ENCODE data around the gene ACTBL2. TPM values are rescaled to one million over a fixed set of nuclear protein-coding genes. Genes with fewer than 3 reads are reported as not detected.

ACTBL2 gene
- total and polyA plus RNA-seq, 2 donors (not counting 1 experiment from before 2014, with no cell fraction given): 0.03 TPM; not detected in 1

- Histone ChIP-seq H3K27me3 (ENCODE audit: control insufficient read depth, insufficient read depth, low read length) (no peaks in the 10 kb centered on the region), H3K36me3 (ENCODE audit: control insufficient read depth, insufficient read depth, low read length) (no peaks in the 10 kb centered on the region), H3K9me3 (ENCODE audit: control insufficient read depth, insufficient read depth, low read depth, low read length) (no peaks in the 10 kb centered on the region), H3K27ac (ENCODE audit: insufficient read depth, low read length) (no peak overlapping the region), H3K4me2 (ENCODE audit: extremely low read depth, insufficient read depth, low read length) (no peak overlapping the region), H3K4me1 (ENCODE audit: control insufficient read depth, extremely low read depth, insufficient read depth, low read length) (peaks cover 22% of the 10 kb centered on the region), H2AFZ (ENCODE audit: low read length) (no peak overlapping the region), H3K9ac (ENCODE audit: insufficient read depth, low read length) (no peak overlapping the region), H4K20me1 (ENCODE audit: control insufficient read depth, extremely low read depth, insufficient read depth, low read length) (no peaks in the 10 kb centered on the region), H3K79me2 (ENCODE audit: control insufficient read depth, insufficient read depth, low read length) (no peaks in the 10 kb centered on the region), H3K4me3 (replicated peaks in 1 of 4; ENCODE audit: control extremely low read depth in 1 of 4, insufficient read depth in 1 of 4, low read depth in 3 of 4, low read length in 4 of 4) (no peak overlapping the region)
- TF ChIP-seq CTCF (conservative IDR thresholded peaks at IDR 0.05 in 1 of 2, IDR thresholded peaks at IDR 0.05 in 1 of 2; ENCODE audit: low read depth in 1 of 2, low read length in 2 of 2): no peak
- no peak for TF ChIP-seq EZH2 (IDR thresholded peaks at IDR 0.05; ENCODE audit: low read length, missing control alignments)
- no peak for DNase-seq (ENCODE audit: low read depth in 2 of 2)
These were observed 43.0 kb downstream of the ACTBL2 start for GRCh38 chr5:57439601-57440000.

GRCh38 chr5:57437976-57438805, 44.4 kb downstream of the ACTBL2 start:
- H2AFZ ChIP-seq (ENCODE audit: low read length): no peak overlapping the region
- H3K4me2 ChIP-seq (ENCODE audit: extremely low read depth, insufficient read depth, low read length): no peak overlapping the region
- peaks cover 22% of the 10 kb centered on the region for H3K4me1 ChIP-seq (ENCODE audit: control insufficient read depth, extremely low read depth, insufficient read depth, low read length)
- no peaks in the 10 kb centered on the region for H3K36me3 ChIP-seq (ENCODE audit: control insufficient read depth, insufficient read depth, low read length)
- TF ChIP-seq EZH2 (IDR thresholded peaks at IDR 0.05; ENCODE audit: low read length, missing control alignments) (no peak), CTCF (conservative IDR thresholded peaks at IDR 0.05 in 1 of 2, IDR thresholded peaks at IDR 0.05 in 1 of 2; ENCODE audit: low read depth in 1 of 2, low read length in 2 of 2) (no peak)
- H3K9ac ChIP-seq (ENCODE audit: insufficient read depth, low read length): no peak overlapping the region
- H3K27ac ChIP-seq (ENCODE audit: insufficient read depth, low read length): peak overlapping the region; percentile 9
- no peak overlapping the region for H3K4me3 ChIP-seq (replicated peaks in 1 of 4; ENCODE audit: control extremely low read depth in 1 of 4, insufficient read depth in 1 of 4, low read depth in 3 of 4, low read length in 4 of 4)
- no peaks in the 10 kb centered on the region for H3K79me2 ChIP-seq (ENCODE audit: control insufficient read depth, insufficient read depth, low read length)
- no peaks in the 10 kb centered on the region for H4K20me1 ChIP-seq (ENCODE audit: control insufficient read depth, extremely low read depth, insufficient read depth, low read length)
- no peaks in the 10 kb centered on the region for H3K27me3 ChIP-seq (ENCODE audit: control insufficient read depth, insufficient read depth, low read length)
- DNase-seq (ENCODE audit: low read depth in 2 of 2): peak in 1 of 2 donors; percentile 76
- no peaks in the 10 kb centered on the region for H3K9me3 ChIP-seq (ENCODE audit: control insufficient read depth, insufficient read depth, low read depth, low read length)

GRCh38 chr5:57436586-57436985, 46.0 kb downstream of the ACTBL2 start:
- H3K4me1 ChIP-seq (ENCODE audit: control insufficient read depth, extremely low read depth, insufficient read depth, low read length): peaks cover 13% of the 10 kb centered on the region
- H3K9ac ChIP-seq (ENCODE audit: insufficient read depth, low read length): no peak overlapping the region
- H3K27me3 ChIP-seq (ENCODE audit: control insufficient read depth, insufficient read depth, low read length): no peaks in the 10 kb centered on the region
- no peak overlapping the region for H3K4me3 ChIP-seq (replicated peaks in 1 of 4; ENCODE audit: control extremely low read depth in 1 of 4, insufficient read depth in 1 of 4, low read depth in 3 of 4, low read length in 4 of 4)
- H3K9me3 ChIP-seq (ENCODE audit: control insufficient read depth, insufficient read depth, low read depth, low read length): no peaks in the 10 kb centered on the region
- no peaks in the 10 kb centered on the region for H4K20me1 ChIP-seq (ENCODE audit: control insufficient read depth, extremely low read depth, insufficient read depth, low read length)
- H3K27ac ChIP-seq (ENCODE audit: insufficient read depth, low read length): no peak overlapping the region
- TF ChIP-seq CTCF (conservative IDR thresholded peaks at IDR 0.05 in 1 of 2, IDR thresholded peaks at IDR 0.05 in 1 of 2; ENCODE audit: low read depth in 1 of 2, low read length in 2 of 2) (no peak), EZH2 (IDR thresholded peaks at IDR 0.05; ENCODE audit: low read length, missing control alignments) (no peak)
- H3K4me2 ChIP-seq (ENCODE audit: extremely low read depth, insufficient read depth, low read length): no peak overlapping the region
- DNase-seq (ENCODE audit: low read depth in 2 of 2): no peak
- H3K79me2 ChIP-seq (ENCODE audit: control insufficient read depth, insufficient read depth, low read length): no peaks in the 10 kb centered on the region
- H3K36me3 ChIP-seq (ENCODE audit: control insufficient read depth, insufficient read depth, low read length): no peaks in the 10 kb centered on the region
- H2AFZ ChIP-seq (ENCODE audit: low read length): no peak overlapping the region

Data from fibroblast of lung (primary cell).